A549 (cell line): ENCODE measurements around the gene SCARB1. TPM values are rescaled to one million over a fixed set of nuclear protein-coding genes. Genes with fewer than 3 reads are reported as not detected.
"Not testable (repeated sequence)": the region's sequence is repeated elsewhere in the genome, so short reads cannot be mapped to it uniquely, and the experiment has no call there.

Source experiments
- ATAC-seq, 2 experiments: fragments of 200-7000 bp in 1 of 2; fragments of >200 bp in 1 of 2; cut with Nextera tagmentation in 1 of 2; cut with Tn5 transposase in 1 of 2; 3 replicates each; pipeline versions ENCODE4 v1.8.0 to v1.9.1; 2018 to 2020; ENCODE audit warnings: mild to moderate bottlenecking in 1 of 2, moderate library complexity in 1 of 2
- CTCF ChIA-PET: fragments of 300-600 bp; sonication (Branson Sonifier 250); formaldehyde crosslinking; extraction: SDS; loops from one replicate; lab custom pipeline; 2021; ENCODE audit warnings: antibody characterized with exemption, inconsistent platforms; lab: Yijun Ruan, JAX
- POLR2A ChIA-PET: fragments of 350-600 bp; formaldehyde crosslinking; extraction: SDS; loops from one replicate; lab custom pipeline; 2021; ENCODE audit warnings: antibody characterized with exemption, inconsistent platforms; lab: Yijun Ruan, JAX
- DNase-seq, 2 experiments: peaks; one replicate each; pipeline versions ENCODE4 v3.0.0 to v3.0.0-alpha.2; 2011 to 2016; ENCODE audit warnings: low read depth in 1 of 2, low spot score in 1 of 2
- FAIRE-seq: peaks from 2 replicates; lab custom pipeline; 2011; peaks lifted over from hg19 to GRCh38; lab: Jason Lieb, UNC
- H3K27ac ChIP-seq, 2 experiments: fragments of >200 bp; sonication (Bioruptor Twin); formaldehyde crosslinking; 3 replicates each; pipeline ENCODE4 v1.5.1; 2016 to 2017
- H3K4me1 ChIP-seq: fragments of >200 bp; sonication (Bioruptor Twin); formaldehyde crosslinking; 3 replicates; pipeline ENCODE4 v1.6.1; 2016
- H3K4me2 ChIP-seq: fragments of >200 bp; sonication (Bioruptor Twin); formaldehyde crosslinking; 3 replicates; pipeline ENCODE4 v1.6.1; 2016
- H3K4me3 ChIP-seq: fragments of >200 bp; sonication (Bioruptor Twin); formaldehyde crosslinking; 3 replicates; pipeline ENCODE4 v1.5.1; 2016
- H3K9me3 ChIP-seq: fragments of >200 bp; sonication (Bioruptor Twin); formaldehyde crosslinking; 3 replicates; pipeline ENCODE4 v1.6.1; 2016
- ATOH8 ChIP-seq: fragments of 250-450 bp; sonication (Bioruptor Pico); IDR thresholded peaks from 2 replicates; pipeline ENCODE4 v1.5.0; 2020; ENCODE audit warnings: low read depth, mild to moderate bottlenecking, moderate library complexity
- BCL3 ChIP-seq: fragments of >200 bp; sonication (Bioruptor Twin); formaldehyde crosslinking; IDR thresholded peaks from 3 replicates; pipeline ENCODE4 v1.6.1; 2016
- CBX8 ChIP-seq: fragments of 200-600 bp; sonication (generic); IDR thresholded peaks from 2 replicates; pipeline ENCODE4 v1.6.1; 2016
- CEBPB ChIP-seq, 2 experiments: fragments of >200 bp in 1 of 2; sonication (Bioruptor Twin) in 1 of 2; formaldehyde crosslinking in 1 of 2; IDR thresholded peaks; 2 replicates each; pipeline ENCODE4 v1.6.1; 2012 to 2016
- EHMT2 ChIP-seq: fragments of 200-600 bp; sonication (generic); IDR thresholded peaks from 2 replicates; pipeline ENCODE4 v1.6.1; 2016; ENCODE audit warnings: antibody characterized with exemption, low read depth, mild to moderate bottlenecking, moderate library complexity
- FOSL2 ChIP-seq, 2 experiments: fragments of 450-650 bp in 1 of 2; fragments of >200 bp in 1 of 2; sonication (Bioruptor Twin) in 1 of 2; formaldehyde crosslinking; IDR thresholded peaks; 2 replicates each; pipeline versions ENCODE4 v1.5.0 to v1.6.1; 2016 to 2020; ENCODE audit warnings: mild to moderate bottlenecking in 1 of 2, moderate library complexity in 1 of 2
- FOXS1 ChIP-seq: fragments of 250-450 bp; sonication (Bioruptor Pico); IDR thresholded peaks from 2 replicates; pipeline ENCODE4 v1.5.0; 2020; ENCODE audit warnings: mild to moderate bottlenecking, moderate library complexity
- GATA3 ChIP-seq: IDR thresholded peaks from 2 replicates; pipeline ENCODE4 v1.6.1; 2012; ENCODE audit warnings: borderline replicate concordance
- HEYL ChIP-seq: fragments of 250-450 bp; sonication (Bioruptor Pico); IDR thresholded peaks from 2 replicates; pipeline ENCODE4 v1.8.0; 2021; ENCODE audit warnings: mild to moderate bottlenecking, moderate library complexity
- HOXB13 ChIP-seq: fragments of 250-450 bp; sonication (Bioruptor Pico); IDR thresholded peaks from 2 replicates; pipeline ENCODE4 v1.5.0; 2020; ENCODE audit warnings: low read depth, mild to moderate bottlenecking, moderate library complexity
- JUNB ChIP-seq: fragments of >200 bp; sonication (Bioruptor Twin); formaldehyde crosslinking; IDR thresholded peaks from 2 replicates; pipeline ENCODE4 v1.6.1; 2016
- MAZ ChIP-seq: fragments of 150-350 bp; IDR thresholded peaks from 2 replicates; pipeline ENCODE4 v1.6.1; 2014; ENCODE audit warnings: antibody characterized with exemption, low read depth, low read length, borderline replicate concordance
- MYC ChIP-seq: IDR thresholded peaks from 2 replicates; pipeline ENCODE4 v1.6.1; 2012; ENCODE audit warnings: mild to moderate bottlenecking, inconsistent platforms, low read length, improper control_type of control experiment, borderline replicate concordance
- NR3C1 ChIP-seq: fragments of >200 bp; sonication (Bioruptor Twin); formaldehyde crosslinking; IDR thresholded peaks from 3 replicates; pipeline ENCODE4 v1.6.1; 2017
- PHF8 ChIP-seq: fragments of 200-600 bp; sonication (generic); IDR thresholded peaks from 2 replicates; pipeline ENCODE4 v1.6.1; 2016; ENCODE audit warnings: low read depth, mild to moderate bottlenecking, antibody characterized with exemption, moderate library complexity, borderline replicate concordance
- RAD21 ChIP-seq, 2 experiments: fragments of >200 bp in 1 of 2; sonication (Bioruptor Twin) in 1 of 2; formaldehyde crosslinking in 1 of 2; IDR thresholded peaks in 1 of 2; conservative IDR thresholded peaks in 1 of 2; 2 replicates in 1 of 2; 3 replicates in 1 of 2; pipeline ENCODE4 v1.6.1; 2012 to 2018; ENCODE audit warnings: inconsistent platforms in 1 of 2
- RARB ChIP-seq: fragments of 250-450 bp; sonication (Bioruptor Pico); IDR thresholded peaks from 2 replicates; pipeline ENCODE4 v1.8.0; 2021; ENCODE audit warnings: mild to moderate bottlenecking, moderate library complexity
- RFX5 ChIP-seq: fragments of 450-650 bp; IDR thresholded peaks from 2 replicates; pipeline ENCODE4 v1.7.1; 2014; ENCODE audit warnings: antibody characterized with exemption, mild to moderate bottlenecking, moderate library complexity
- TP53 ChIP-seq: fragments of 250-450 bp; sonication (Bioruptor Pico); IDR thresholded peaks from 2 replicates; pipeline ENCODE4 v1.5.0; 2021; ENCODE audit warnings: mild to moderate bottlenecking, moderate library complexity
- WGBS: methylation state at CpG from one replicate; pipeline ENCODE4 v1.1.6; 2017; ENCODE audit errors: missing lambda C conversion rate; 5-methylcytosine and 5-hydroxymethylcytosine counted together
- polyA plus RNA-seq, 4 experiments: library from polyadenylated mRNA; depleted of rRNA in 3 of 4; stranded (reverse); fragments of >200 nt; fragmentation: RNase III in 1 of 4; extraction: RNeasy Plus Mini Kit Qiagen cat#74134 plus additional on column Dnase treatment in 1 of 4; gene quantifications; 2 replicates in 3 of 4; 3 replicates in 1 of 4; pipeline ENCODE4 v1.2.3, GENCODE V29; 2011 to 2017
- TF ChIP-seq, protein P1 (sequence below): fragments of 450-650 bp; IDR thresholded peaks from 2 replicates; pipeline ENCODE4 v1.6.1; 2014; ENCODE audit warnings: antibody characterized with exemption
- TF ChIP-seq, protein P2 (sequence below): IDR thresholded peaks from 2 replicates; pipeline ENCODE4 v1.6.1; 2012
- TF ChIP-seq, protein P3 (sequence below): fragments of >200 bp; sonication (Bioruptor Twin); formaldehyde crosslinking; IDR thresholded peaks from 3 replicates; pipeline ENCODE4 v1.5.1; 2016

SCARB1 gene
- polyA plus RNA-seq, 2 of the 4 experiments (the other 2 are of a cell fraction) = 81.1 to 154 TPM

- Histone ChIP-seq H3K4me2 (peak overlapping the region; percentile 65), H3K4me1 (peaks cover 73% of the 10 kb centered on the region), H3K27ac (peak overlapping the region; percentile 85), H3K9me3 (no peaks in the 10 kb centered on the region), H3K4me3 (no peak overlapping the region)
- WGBS = 20% methylated on average over 3 of the region's 3 CpGs
- ATAC-seq (no peak), FAIRE-seq (no peak), DNase-seq (no peak)
- TF ChIP-seq GATA3 (peak; percentile 2; the same call in 1 of the 2 replicates), FOSL2 (IDR thresholded peaks at IDR 0.05) (no peak), FOSL2 (CRISPR knock-in tag; IDR thresholded peaks at IDR 0.05) (peak; percentile 67)
- TF ChIP-seq, protein P1, sequence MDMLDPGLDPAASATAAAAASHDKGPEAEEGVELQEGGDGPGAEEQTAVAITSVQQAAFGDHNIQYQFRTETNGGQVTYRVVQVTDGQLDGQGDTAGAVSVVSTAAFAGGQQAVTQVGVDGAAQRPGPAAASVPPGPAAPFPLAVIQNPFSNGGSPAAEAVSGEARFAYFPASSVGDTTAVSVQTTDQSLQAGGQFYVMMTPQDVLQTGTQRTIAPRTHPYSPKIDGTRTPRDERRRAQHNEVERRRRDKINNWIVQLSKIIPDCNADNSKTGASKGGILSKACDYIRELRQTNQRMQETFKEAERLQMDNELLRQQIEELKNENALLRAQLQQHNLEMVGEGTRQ = no peak
- ChIA-PET CTCF (interaction anchor here (0.9 to 12.9 kb wide), 7 partner anchors 21 to 868 kb away, joined by 3 to 243 read pairs (median 4); no protein-coding TSS in a partner anchor), POLR2A (interaction anchor here (0.5 to 3.3 kb wide), 3 partner anchors 9 to 180 kb away, joined by 4 to 18 read pairs (median 5); partner anchors contain the start of gene UBC)
Measured at GRCh38 chr12:124901003-124901402, 37.3 kb upstream of the SCARB1 start.

DNA sequence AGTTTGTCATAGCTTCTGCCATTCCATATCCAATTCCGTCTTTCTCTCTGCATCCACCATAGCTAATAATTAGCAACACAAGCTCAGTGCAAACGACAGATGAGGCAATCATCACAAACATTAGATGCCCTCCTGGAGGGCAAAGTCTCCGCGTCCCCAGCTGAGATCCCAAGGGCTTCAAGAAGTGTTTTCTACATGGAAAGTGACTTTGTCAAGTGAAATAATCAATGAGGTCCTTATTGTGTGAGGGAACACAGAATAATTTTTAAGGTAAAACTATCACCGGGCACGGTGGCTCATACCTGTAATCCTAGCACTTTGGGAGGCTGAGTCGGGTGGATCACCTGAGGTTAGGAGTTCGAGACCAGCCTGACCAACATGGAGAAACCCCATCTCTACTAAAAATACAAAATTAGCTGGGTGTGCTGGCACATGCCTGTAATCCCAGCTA is 36.7 kb upstream of the SCARB1 start:
- not testable (repeated sequence) for FAIRE-seq; H3K4me3 ChIP-seq; H3K9me3 ChIP-seq; TF ChIP-seq FOSL2 (IDR thresholded peaks at IDR 0.05)
- 21% methylated on average over 8 of the region's 8 CpGs for WGBS
- H3K4me1 ChIP-seq = peaks cover 67% of the 10 kb centered on the region
- ATAC-seq (peak in 1 of 2 experiments; percentile 14; a peak in 1 of 6 replicates), DNase-seq (peak in 1 of 2 experiments; percentile 74)
- CTCF ChIA-PET = interaction anchor here (1.0 to 12.9 kb wide), 15 partner anchors 11 to 867 kb away, joined by 3 to 243 read pairs (median 5); no protein-coding TSS in a partner anchor
- peak overlapping the region; percentile 65 for H3K4me2 ChIP-seq
- POLR2A ChIA-PET = interaction anchor here (1.0 to 3.3 kb wide), 3 partner anchors 10 to 19 kb away, joined by 3 to 18 read pairs (median 5); partner anchors contain the start of gene UBC
- TF ChIP-seq CEBPB (IDR thresholded peaks at IDR 0.05) = peak; percentile 73 to 91
- 0 out of 2 replicates have a peak, but pooled peaks have one; percentile 6 for TF ChIP-seq FOSL2 (CRISPR knock-in tag; IDR thresholded peaks at IDR 0.05)
- peak overlapping the region; percentile 85 for H3K27ac ChIP-seq

DNA sequence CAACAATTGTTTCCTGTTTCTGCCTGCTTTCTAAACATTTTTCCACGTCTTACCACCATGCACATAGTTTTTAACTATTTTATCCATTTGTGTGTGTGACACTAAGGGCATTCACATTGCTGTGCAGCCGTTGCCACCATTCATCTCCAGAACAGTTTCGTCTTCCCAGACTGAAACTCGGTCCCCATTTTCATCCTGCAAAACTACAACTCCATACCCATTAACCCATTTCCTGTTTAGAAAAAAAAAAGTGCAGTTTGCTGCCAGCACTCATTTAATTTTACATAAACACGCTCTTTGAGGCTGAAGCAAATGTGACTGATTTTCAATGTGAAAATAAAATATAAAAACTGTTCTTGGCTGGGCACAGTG is 35.2 kb upstream of the SCARB1 start:
- Histone ChIP-seq H3K4me1 (peaks cover 59% of the 10 kb centered on the region), H3K4me3 (no peak overlapping the region)
- CTCF ChIA-PET = interaction anchor here (1.2 to 12.9 kb wide), 7 partner anchors 12 to 862 kb away, joined by 5 to 243 read pairs (median 7); no protein-coding TSS in a partner anchor
- FAIRE-seq = no peak
- TF ChIP-seq RARB (no peak), PHF8 (no peak), BCL3 (no peak), FOXS1 (CRISPR knock-in tag) (no peak), CEBPB (IDR thresholded peaks at IDR 0.05) (no peak), ATOH8 (CRISPR knock-in tag) (no peak)
- TF ChIP-seq, all 56 proteins: peak for 0
- no peak for DNase-seq
- Histone ChIP-seq H3K9me3 (no peaks in the 10 kb centered on the region), H3K4me2 (peak overlapping the region; percentile 65), H3K27ac (peak overlapping the region; percentile 85)
- POLR2A ChIA-PET = no interaction called here
- peak; percentile 2 to 14; a peak in 3 of 6 replicates for ATAC-seq
- 57% methylated on average over 5 of the region's 5 CpGs for WGBS

- 9% methylated on average over 18 of the region's 18 CpGs for WGBS
- H3K27ac ChIP-seq = peak overlapping the region; percentile 85
- CTCF ChIA-PET = interaction anchor here (0.6 to 1.9 kb wide), 11 partner anchors 9 to 866 kb away, joined by 3 to 7 read pairs (median 3); no protein-coding TSS in a partner anchor
- H3K4me2 ChIP-seq = peak overlapping the region; percentile 65
- peak; percentile 90 for DNase-seq
- POLR2A ChIA-PET = no interaction called here
- peaks cover 54% of the 10 kb centered on the region for H3K4me1 ChIP-seq
- no peaks in the 10 kb centered on the region for H3K9me3 ChIP-seq
- ATAC-seq = peak; percentile 92 to 93
- H3K4me3 ChIP-seq = no peak overlapping the region
- FAIRE-seq = no peak
- TF ChIP-seq, protein P2, sequence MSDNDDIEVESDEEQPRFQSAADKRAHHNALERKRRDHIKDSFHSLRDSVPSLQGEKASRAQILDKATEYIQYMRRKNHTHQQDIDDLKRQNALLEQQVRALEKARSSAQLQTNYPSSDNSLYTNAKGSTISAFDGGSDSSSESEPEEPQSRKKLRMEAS = peak; percentile 78
- TF ChIP-seq RAD21 (conservative IDR thresholded peaks at IDR 0.05 in 1 of 2, IDR thresholded peaks at IDR 0.05 in 1 of 2) = peak; percentile 93 to 95
- no peak for TF ChIP-seq NR3C1
- TF ChIP-seq HEYL (CRISPR knock-in tag) = no peak
- TF ChIP-seq, protein P3, sequence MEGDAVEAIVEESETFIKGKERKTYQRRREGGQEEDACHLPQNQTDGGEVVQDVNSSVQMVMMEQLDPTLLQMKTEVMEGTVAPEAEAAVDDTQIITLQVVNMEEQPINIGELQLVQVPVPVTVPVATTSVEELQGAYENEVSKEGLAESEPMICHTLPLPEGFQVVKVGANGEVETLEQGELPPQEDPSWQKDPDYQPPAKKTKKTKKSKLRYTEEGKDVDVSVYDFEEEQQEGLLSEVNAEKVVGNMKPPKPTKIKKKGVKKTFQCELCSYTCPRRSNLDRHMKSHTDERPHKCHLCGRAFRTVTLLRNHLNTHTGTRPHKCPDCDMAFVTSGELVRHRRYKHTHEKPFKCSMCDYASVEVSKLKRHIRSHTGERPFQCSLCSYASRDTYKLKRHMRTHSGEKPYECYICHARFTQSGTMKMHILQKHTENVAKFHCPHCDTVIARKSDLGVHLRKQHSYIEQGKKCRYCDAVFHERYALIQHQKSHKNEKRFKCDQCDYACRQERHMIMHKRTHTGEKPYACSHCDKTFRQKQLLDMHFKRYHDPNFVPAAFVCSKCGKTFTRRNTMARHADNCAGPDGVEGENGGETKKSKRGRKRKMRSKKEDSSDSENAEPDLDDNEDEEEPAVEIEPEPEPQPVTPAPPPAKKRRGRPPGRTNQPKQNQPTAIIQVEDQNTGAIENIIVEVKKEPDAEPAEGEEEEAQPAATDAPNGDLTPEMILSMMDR = peak; percentile 98
- no peak for TF ChIP-seq MYC
- TF ChIP-seq RFX5 = no peak
- peak; percentile 59 to 71; a peak in 2 of 4 replicates for TF ChIP-seq CEBPB (IDR thresholded peaks at IDR 0.05)
- no peak for TF ChIP-seq RARB
- TF ChIP-seq MAZ = peak; percentile 73; the same call in 1 of the 2 replicates
- no peak for TF ChIP-seq EHMT2
- no peak for TF ChIP-seq CBX8
- TF ChIP-seq HOXB13 (CRISPR knock-in tag) = no peak
- no peak for TF ChIP-seq JUNB
- TF ChIP-seq TP53 (CRISPR knock-in tag) = no peak
Measured at GRCh38 chr12:124898200-124898922, 34.7 kb upstream of the SCARB1 start.
